CD4-positive, alpha-beta T cell treated with Interferon alpha-2 for 1 hour (primary cell): ENCODE data around the gene RIPK3.

Experiments
- DNase-seq, 2 donors: peaks; one replicate each; pipeline ENCODE4 v3.0.0-alpha.2; 2020 to 2022

The RIPK3 gene

GRCh38 chr14:24340606-24341005 lies 815 bp upstream of the RIPK3 start:
- DNase-seq = no peak

GRCh38 chr14:24338843-24339242 lies 948 bp downstream of the RIPK3 start:
- no peak for DNase-seq

GRCh38 chr14:24337824-24338175 lies 2.0 kb downstream of the RIPK3 start:
- no peak for DNase-seq

- DNase-seq = no peak
These were observed 2.5 kb downstream of the RIPK3 start for GRCh38 chr14:24337144-24337823.

GRCh38 chr14:24335461-24336171 lies 4.2 kb downstream of the RIPK3 start:
- DNase-seq = no peak

- DNase-seq = no peak
These were observed 5.1 kb downstream of the RIPK3 start, which contains the start of gene ADCY4 for GRCh38 chr14:24334431-24335291. Gene ADCY4 (minus strand): TSS chr14:24335071. CDS start chr14:24334652, 419 bp downstream.

- DNase-seq = peak; percentile 90 to 93
These were observed 7.4 kb downstream of the RIPK3 start for GRCh38 chr14:24332268-24332993.

GRCh38 chr14:24331731-24332267 lies 8.0 kb downstream of the RIPK3 start:
- DNase-seq = no peak

- DNase-seq = no peak
These were observed 8.7 kb downstream of the RIPK3 start for GRCh38 chr14:24330973-24331674.

- DNase-seq = peak; percentile 79 to 80
These were observed 10.1 kb downstream of the RIPK3 start for GRCh38 chr14:24329736-24330135.

- no peak for DNase-seq
These were observed 10.6 kb downstream of the RIPK3 start for GRCh38 chr14:24329073-24329663.

GRCh38 chr14:24327914-24328313 lies 11.9 kb downstream of the RIPK3 start:
- peak; percentile 36 to 39 for DNase-seq

- DNase-seq = no peak
These were observed 12.5 kb downstream of the RIPK3 start for GRCh38 chr14:24327303-24327702.

GRCh38 chr14:24325963-24326362 lies 13.8 kb downstream of the RIPK3 start:
- no peak for DNase-seq

GRCh38 chr14:24325041-24325530 lies 14.7 kb downstream of the RIPK3 start:
- no peak for DNase-seq

- DNase-seq = no peak
These were observed 15.8 kb downstream of the RIPK3 start for GRCh38 chr14:24324024-24324423.

GRCh38 chr14:24323341-24323740 lies 16.4 kb downstream of the RIPK3 start:
- no peak for DNase-seq

- no peak for DNase-seq
These were observed 17.1 kb downstream of the RIPK3 start for GRCh38 chr14:24322672-24323071.

GRCh38 chr14:24321212-24321975 lies 18.4 kb downstream of the RIPK3 start:
- no peak for DNase-seq

GRCh38 chr14:24317141-24317928 lies 22.5 kb downstream of the RIPK3 start:
- no peak for DNase-seq
